GM12801 (cell line): ENCODE results near the gene ABCC10.

Source experiments
- TF ChIP-seq, protein P1 (sequence below): IDR thresholded peaks from one replicate; pipeline ENCODE4 v1.5.1; 2011; ENCODE audit warnings: control low read depth; ENCODE audit not compliant: insufficient read length; ENCODE audit errors: extremely low read depth

Gene ABCC10

DNA sequence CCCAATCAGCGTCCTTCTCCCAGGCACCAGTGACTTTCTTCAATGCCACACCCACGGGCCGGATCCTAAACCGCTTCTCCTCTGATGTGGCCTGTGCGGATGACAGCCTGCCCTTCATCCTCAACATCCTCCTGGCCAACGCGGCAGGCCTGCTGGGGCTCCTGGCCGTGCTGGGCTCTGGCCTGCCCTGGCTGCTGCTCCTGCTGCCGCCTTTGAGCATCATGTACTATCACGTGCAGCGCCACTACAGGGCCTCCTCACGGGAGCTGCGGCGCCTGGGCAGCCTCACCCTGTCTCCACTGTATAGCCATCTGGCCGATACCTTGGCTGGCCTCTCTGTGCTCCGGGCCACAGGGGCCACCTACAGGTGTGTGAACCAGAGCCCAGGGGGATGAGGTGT lies 18.2 kb downstream of the ABCC10 start:
- TF ChIP-seq, protein P1, sequence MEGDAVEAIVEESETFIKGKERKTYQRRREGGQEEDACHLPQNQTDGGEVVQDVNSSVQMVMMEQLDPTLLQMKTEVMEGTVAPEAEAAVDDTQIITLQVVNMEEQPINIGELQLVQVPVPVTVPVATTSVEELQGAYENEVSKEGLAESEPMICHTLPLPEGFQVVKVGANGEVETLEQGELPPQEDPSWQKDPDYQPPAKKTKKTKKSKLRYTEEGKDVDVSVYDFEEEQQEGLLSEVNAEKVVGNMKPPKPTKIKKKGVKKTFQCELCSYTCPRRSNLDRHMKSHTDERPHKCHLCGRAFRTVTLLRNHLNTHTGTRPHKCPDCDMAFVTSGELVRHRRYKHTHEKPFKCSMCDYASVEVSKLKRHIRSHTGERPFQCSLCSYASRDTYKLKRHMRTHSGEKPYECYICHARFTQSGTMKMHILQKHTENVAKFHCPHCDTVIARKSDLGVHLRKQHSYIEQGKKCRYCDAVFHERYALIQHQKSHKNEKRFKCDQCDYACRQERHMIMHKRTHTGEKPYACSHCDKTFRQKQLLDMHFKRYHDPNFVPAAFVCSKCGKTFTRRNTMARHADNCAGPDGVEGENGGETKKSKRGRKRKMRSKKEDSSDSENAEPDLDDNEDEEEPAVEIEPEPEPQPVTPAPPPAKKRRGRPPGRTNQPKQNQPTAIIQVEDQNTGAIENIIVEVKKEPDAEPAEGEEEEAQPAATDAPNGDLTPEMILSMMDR: no peak

DNA sequence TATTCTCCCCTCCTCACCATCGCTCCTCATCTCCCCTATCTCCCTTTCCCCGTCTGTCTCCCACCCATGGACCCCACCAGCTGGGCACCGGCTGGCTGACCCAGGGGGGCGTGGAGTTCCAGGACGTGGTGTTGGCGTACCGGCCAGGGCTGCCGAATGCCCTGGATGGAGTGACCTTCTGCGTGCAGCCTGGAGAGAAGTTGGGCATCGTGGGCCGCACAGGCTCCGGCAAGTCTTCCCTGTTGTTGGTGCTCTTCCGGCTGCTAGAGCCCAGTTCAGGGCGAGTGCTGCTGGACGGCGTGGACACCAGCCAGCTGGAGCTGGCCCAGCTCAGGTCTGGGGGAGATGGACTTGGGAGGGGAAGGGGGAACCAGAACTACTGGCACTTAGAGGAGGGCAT lies 20.3 kb downstream of the ABCC10 start:
- TF ChIP-seq, protein P1: no peak

DNA sequence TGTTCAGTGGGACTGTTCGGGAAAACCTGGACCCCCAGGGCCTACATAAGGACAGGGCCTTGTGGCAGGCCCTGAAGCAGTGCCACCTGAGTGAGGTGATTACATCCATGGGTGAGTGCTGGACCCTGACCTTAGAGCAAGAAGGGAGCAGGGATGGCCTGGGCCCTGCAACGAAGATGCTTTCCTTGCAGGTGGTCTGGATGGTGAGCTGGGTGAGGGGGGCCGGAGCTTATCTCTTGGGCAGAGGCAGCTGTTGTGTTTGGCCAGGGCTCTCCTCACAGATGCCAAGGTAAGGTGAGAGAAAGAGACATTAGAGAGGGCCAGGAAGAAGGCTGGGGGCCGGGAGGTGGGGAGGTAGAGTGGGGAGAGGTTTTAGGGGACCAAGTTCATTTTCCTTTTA lies 21.6 kb downstream of the ABCC10 start:
- TF ChIP-seq, protein P1: no peak

DNA sequence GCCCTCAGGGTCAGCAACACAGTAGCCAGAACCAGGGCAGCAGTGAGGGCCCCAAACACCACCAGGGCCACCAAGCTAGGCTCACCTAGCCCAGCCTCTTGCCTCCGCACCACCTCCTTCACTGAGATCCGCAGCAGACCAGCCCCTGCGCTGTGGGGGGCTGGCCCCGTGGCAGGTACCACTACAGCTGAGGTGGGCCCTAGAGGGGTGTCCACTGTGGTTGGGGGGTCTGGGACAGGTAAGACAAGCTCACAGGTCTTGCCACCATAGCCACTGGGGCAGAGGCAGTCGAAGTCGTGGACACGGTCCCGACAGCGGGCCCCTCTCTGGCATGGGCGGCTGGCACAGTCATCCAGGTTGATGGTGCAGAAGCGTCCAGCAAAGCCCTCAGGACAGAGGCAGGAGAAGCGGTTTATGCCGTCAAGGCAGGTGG lies 23.4 kb downstream of the ABCC10 start:
- TF ChIP-seq, protein P1: no peak

DNA sequence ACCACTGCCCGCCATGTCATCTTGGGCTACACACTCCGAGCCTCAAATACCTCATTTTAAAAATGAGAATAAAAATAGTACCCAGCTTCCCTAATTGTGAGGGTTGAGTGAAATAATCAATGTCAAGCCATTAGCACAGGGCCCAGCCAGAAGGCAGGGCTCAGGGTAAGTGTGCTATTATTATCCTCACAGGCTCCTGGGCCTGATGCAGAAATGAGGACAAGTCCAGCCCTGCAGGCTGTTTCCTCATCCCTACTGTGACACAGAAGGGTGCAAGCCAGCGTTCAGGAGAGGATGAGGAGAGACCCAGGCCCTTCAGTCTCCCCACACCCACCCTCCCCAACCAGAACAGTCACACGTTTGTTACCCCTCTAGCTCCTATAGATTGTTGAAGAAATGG lies 24.0 kb downstream of the ABCC10 start:
- TF ChIP-seq, protein P1: no peak

DNA sequence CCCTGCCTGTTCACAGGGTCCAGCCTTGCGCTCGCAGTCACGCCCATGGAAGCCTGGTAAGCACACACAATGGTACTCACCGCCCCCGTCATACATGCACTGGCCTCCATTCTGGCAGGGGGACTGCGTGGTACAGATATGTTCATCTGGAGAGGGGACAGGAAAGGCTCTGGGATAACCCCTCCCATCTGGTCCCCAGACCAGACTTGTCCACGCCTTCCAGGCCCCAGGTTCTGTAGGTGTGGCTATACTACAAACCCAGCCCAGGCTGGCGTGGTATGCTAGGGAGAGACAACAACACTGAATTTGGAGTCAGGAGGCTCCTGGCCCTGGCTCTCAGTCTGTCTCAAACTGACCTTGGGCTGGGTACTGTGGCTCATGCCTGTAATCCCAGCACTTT lies 24.6 kb downstream of the ABCC10 start:
- TF ChIP-seq, protein P1: no peak

DNA sequence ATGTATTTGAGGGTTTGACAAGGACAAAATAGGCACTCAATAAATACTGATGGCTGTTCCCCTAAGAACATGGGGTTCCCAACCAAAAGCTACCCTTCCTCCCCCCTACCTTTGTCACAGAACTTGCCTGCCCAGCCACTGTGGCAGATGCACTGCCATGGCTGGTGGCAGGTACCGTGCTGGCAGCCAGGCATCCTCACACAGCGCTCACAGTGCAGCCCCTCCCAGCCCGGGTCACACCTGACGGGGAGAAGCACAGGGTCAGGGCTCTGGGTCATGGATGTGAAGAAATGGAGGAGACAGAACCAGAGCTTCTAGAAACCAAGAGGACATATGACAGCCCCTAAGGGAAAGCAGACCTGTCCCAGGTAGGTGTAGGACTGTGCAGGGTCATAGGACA lies 25.6 kb downstream of the ABCC10 start:
- TF ChIP-seq, protein P1: no peak

DNA sequence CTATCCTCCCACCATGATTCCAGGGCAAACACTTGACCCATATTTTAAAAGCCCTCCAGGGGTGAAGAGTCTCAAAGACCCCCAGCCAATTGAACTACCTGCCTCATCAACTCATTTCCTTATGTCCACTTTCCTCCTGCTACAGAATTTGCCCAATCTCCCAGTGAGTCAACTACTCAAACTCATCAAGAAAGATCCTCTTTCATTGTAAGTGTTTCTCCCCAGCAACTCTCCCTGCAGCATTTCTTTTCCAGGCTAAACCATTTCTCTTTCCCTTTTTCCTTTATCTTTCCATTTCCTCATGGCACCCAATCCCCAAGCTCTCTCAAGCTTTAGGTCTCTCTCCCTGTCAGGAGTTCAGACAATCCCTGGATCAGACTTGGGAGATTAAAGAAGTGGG lies 26.5 kb downstream of the ABCC10 start:
- TF ChIP-seq, protein P1: no peak
